CD8-positive, alpha-beta memory T cell (primary cell): ENCODE data around the gene GPD1L. TPM values are rescaled to one million over a fixed set of nuclear protein-coding genes. Genes with fewer than 3 reads are reported as not detected.

Experiments used
- CTCF ChIA-PET: fragments of 350-600 bp; sonication (Branson Sonifier 250); formaldehyde crosslinking; loops from one replicate; lab custom pipeline; 2021; ENCODE audit warnings: antibody characterized with exemption; lab: Charles Lee
- POLR2A ChIA-PET: fragments of 350-600 bp; sonication (Branson Sonifier 250); formaldehyde crosslinking; loops from one replicate; lab custom pipeline; 2021; ENCODE audit warnings: antibody characterized with exemption; lab: Charles Lee
- DNase-seq, 5 donors: peaks; one replicate each; pipeline versions ENCODE4 v3.0.0 to v3.0.0-alpha.2; 2020 to 2022; ENCODE audit warnings: mixed read lengths in 1 of 5
- H3K27ac ChIP-seq: one replicate; pipeline ENCODE4 v1.7.0; 2013; ENCODE audit warnings: low read depth, mild to moderate bottlenecking, low read length, moderate library complexity
- H3K27me3 ChIP-seq: 2 replicates; pipeline ENCODE4 v1.7.0; 2013; ENCODE audit warnings: low read length, mild to moderate bottlenecking; ENCODE audit not compliant: insufficient read depth, poor library complexity, severe bottlenecking
- H3K36me3 ChIP-seq: 2 replicates; pipeline ENCODE4 v1.7.0; 2013; ENCODE audit warnings: mild to moderate bottlenecking, low read length, moderate library complexity; ENCODE audit not compliant: insufficient read depth
- H3K4me1 ChIP-seq: 2 replicates; pipeline ENCODE4 v1.7.0; 2013; ENCODE audit warnings: mild to moderate bottlenecking, low read length, moderate library complexity; ENCODE audit not compliant: insufficient read depth
- H3K4me3 ChIP-seq: 2 replicates; pipeline ENCODE4 v1.7.0; 2013; ENCODE audit warnings: mild to moderate bottlenecking, low read length
- H3K9me3 ChIP-seq: 2 replicates; pipeline ENCODE4 v1.7.0; 2013; ENCODE audit warnings: mild to moderate bottlenecking, low read length
- H3K27ac Mint-ChIP-seq, 8 donors: one replicate each; pipeline ENCODE4 v1.8.0; 2020 to 2021; ENCODE audit warnings: mixed read lengths in 8 of 8, mild to moderate bottlenecking in 6 of 8, inconsistent platforms in 3 of 8, moderate library complexity in 3 of 8
- H3K27me3 Mint-ChIP-seq, 2 donors: one replicate each; pipeline ENCODE4 v1.8.0; 2020 to 2021; ENCODE audit warnings: mixed read lengths in 2 of 2, mild to moderate bottlenecking in 1 of 2, moderate library complexity in 1 of 2
- H3K36me3 Mint-ChIP-seq, 3 donors: one replicate each; pipeline ENCODE4 v1.8.0; 2020 to 2021; ENCODE audit warnings: mixed read lengths in 3 of 3, inconsistent platforms in 1 of 3, mild to moderate bottlenecking in 1 of 3
- H3K4me1 Mint-ChIP-seq, 3 donors: one replicate each; pipeline ENCODE4 v1.8.0; 2020 to 2021; ENCODE audit warnings: mixed read lengths in 3 of 3, inconsistent platforms in 1 of 3, mild to moderate bottlenecking in 1 of 3
- H3K4me3 Mint-ChIP-seq, 7 donors: one replicate each; pipeline ENCODE4 v1.8.0; 2020 to 2021; ENCODE audit warnings: mixed read lengths in 7 of 7, mild to moderate bottlenecking in 6 of 7, moderate library complexity in 4 of 7, inconsistent platforms in 2 of 7
- H3K9me3 Mint-ChIP-seq, 5 donors: one replicate each; pipeline ENCODE4 v1.8.0; 2020 to 2022; ENCODE audit warnings: mixed read lengths in 5 of 5, mild to moderate bottlenecking in 3 of 5, moderate library complexity in 2 of 5, inconsistent platforms in 1 of 5
- polyA plus RNA-seq: library from polyadenylated mRNA; unstranded; fragments of 300-500 nt; fragmentation: Illumina TruSeq; gene quantifications from one replicate; pipeline ENCODE4 v1.2.3, GENCODE V29; 2021
- total RNA-seq, 2 experiments: library from RNA; stranded (reverse); gene quantifications; one replicate each; pipeline ENCODE4 v1.2.3, GENCODE V29; 2021

GPD1L gene
- total and polyA plus RNA-seq, 3 experiments from 2014 or later, result 13.9 to 20.9 (median 16.1) TPM

GRCh38 chr3:32176989-32177701 lies 70.7 kb downstream of the GPD1L start:
- DNase-seq, result peak; percentile 17 to 65 (median 34)
- no peaks in the 10 kb centered on the region for H3K36me3 ChIP-seq
- H3K9me3 ChIP-seq, result no peaks in the 10 kb centered on the region
- H3K27ac ChIP-seq, result no peak overlapping the region
- H3K4me3 ChIP-seq, result no peak overlapping the region
- H3K4me1 ChIP-seq, result peaks cover 5% of the 10 kb centered on the region
- Mint-ChIP-seq H3K27me3 (peaks cover 7 to 10% of the 10 kb centered on the region in 2 donors), H3K27ac (peak overlapping the region in 1 of 8 donors; percentile 72), H3K4me1 (peaks cover 6 to 13% (median 10%) of the 10 kb centered on the region in 3 donors), H3K9me3 (peaks cover 2 to 4% (median 4%) of the 10 kb centered on the region in 5 donors), H3K36me3 (peaks cover 5% of the 10 kb centered on the region in 3 donors), H3K4me3 (peak overlapping the region in 4 of 7 donors; percentile 31 to 54 (median 37))
- ChIA-PET POLR2A (no interaction called here), CTCF (interaction anchor here (0.7 to 2.9 kb wide), 21 partner anchors 9 to 291 kb away, joined by 3 to 14 read pairs (median 4); no protein-coding TSS in a partner anchor)
- H3K27me3 ChIP-seq, result no peaks in the 10 kb centered on the region

GRCh38 chr3:32177702-32178198 lies 71.3 kb downstream of the GPD1L start:
- Histone ChIP-seq H3K27ac (no peak overlapping the region), H3K4me3 (no peak overlapping the region), H3K27me3 (no peaks in the 10 kb centered on the region), H3K36me3 (no peaks in the 10 kb centered on the region), H3K9me3 (no peaks in the 10 kb centered on the region), H3K4me1 (peaks cover 5% of the 10 kb centered on the region)
- H3K9me3 Mint-ChIP-seq, result peaks cover 0 to 2% (median 0%) of the 10 kb centered on the region in 5 donors
- DNase-seq, result peak in 4 of 5 donors; percentile 6 to 54 (median 16)
- peaks cover 6 to 13% (median 10%) of the 10 kb centered on the region in 3 donors for H3K4me1 Mint-ChIP-seq
- H3K27me3 Mint-ChIP-seq, result peaks cover 7 to 12% of the 10 kb centered on the region in 2 donors
- peak overlapping the region in 4 of 7 donors; percentile 23 to 54 (median 33) for H3K4me3 Mint-ChIP-seq
- peak overlapping the region in 1 of 8 donors; percentile 76 for H3K27ac Mint-ChIP-seq
- peaks cover 0 to 1% (median 0%) of the 10 kb centered on the region in 3 donors for H3K36me3 Mint-ChIP-seq
- POLR2A ChIA-PET, result no interaction called here
- CTCF ChIA-PET, result interaction anchor here (0.7 to 2.9 kb wide), 17 partner anchors 9 to 290 kb away, joined by 3 to 14 read pairs (median 4); no protein-coding TSS in a partner anchor

DNA sequence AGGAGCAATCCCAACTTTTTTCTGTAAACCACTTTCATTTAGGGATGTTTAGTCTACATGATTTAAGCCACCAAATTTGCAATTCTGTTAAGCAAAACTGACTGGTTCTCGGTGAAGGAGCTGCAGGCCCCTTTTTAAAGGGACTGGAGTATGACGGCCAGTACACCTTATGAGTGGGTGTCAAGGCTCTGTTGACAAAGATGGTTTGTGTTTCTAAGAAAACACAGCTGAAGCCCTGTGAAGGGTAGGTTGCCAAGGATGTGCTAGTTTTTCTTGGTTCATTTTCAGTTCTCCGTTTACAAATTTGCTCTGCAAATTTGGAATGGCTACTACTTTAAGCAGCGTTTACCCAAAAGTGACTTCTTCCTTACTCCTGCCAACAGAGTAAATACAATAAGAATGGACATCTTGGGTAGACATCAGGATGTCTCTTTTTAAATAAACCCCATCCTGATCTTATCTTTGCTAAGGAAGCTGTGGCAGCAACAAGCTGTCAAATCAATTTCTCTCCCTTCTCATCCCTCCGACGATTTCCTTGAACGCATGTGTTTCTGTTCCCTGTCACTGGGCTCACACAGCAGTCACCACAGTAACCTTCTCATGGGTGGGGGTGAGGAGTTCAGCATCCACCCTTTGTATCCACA lies 73.8 kb downstream of the GPD1L start:
- no peaks in the 10 kb centered on the region for H3K27me3 ChIP-seq
- ChIA-PET POLR2A (no interaction called here), CTCF (no interaction called here)
- H3K4me3 ChIP-seq, result no peak overlapping the region
- Mint-ChIP-seq H3K27me3 (peaks cover 7 to 28% of the 10 kb centered on the region in 2 donors), H3K4me3 (no peak overlapping the region), H3K9me3 (no peaks in the 10 kb centered on the region), H3K36me3 (no peaks in the 10 kb centered on the region), H3K4me1 (peaks cover 6 to 13% (median 10%) of the 10 kb centered on the region in 3 donors), H3K27ac (no peak overlapping the region)
- no peak overlapping the region for H3K27ac ChIP-seq
- no peaks in the 10 kb centered on the region for H3K36me3 ChIP-seq
- H3K9me3 ChIP-seq, result no peaks in the 10 kb centered on the region
- peaks cover 5% of the 10 kb centered on the region for H3K4me1 ChIP-seq
- no peak for DNase-seq

GRCh38 chr3:32181365-32181764 lies 74.9 kb downstream of the GPD1L start:
- POLR2A ChIA-PET, result no interaction called here
- Mint-ChIP-seq H3K4me3 (no peak overlapping the region), H3K4me1 (peaks cover 6 to 13% (median 10%) of the 10 kb centered on the region in 3 donors), H3K27ac (no peak overlapping the region), H3K9me3 (no peaks in the 10 kb centered on the region), H3K27me3 (peaks cover 6 to 39% of the 10 kb centered on the region in 2 donors), H3K36me3 (no peaks in the 10 kb centered on the region)
- peaks cover 5% of the 10 kb centered on the region for H3K4me1 ChIP-seq
- H3K36me3 ChIP-seq, result no peaks in the 10 kb centered on the region
- H3K27me3 ChIP-seq, result no peaks in the 10 kb centered on the region
- no peaks in the 10 kb centered on the region for H3K9me3 ChIP-seq
- H3K27ac ChIP-seq, result no peak overlapping the region
- no peak for DNase-seq
- H3K4me3 ChIP-seq, result no peak overlapping the region
- CTCF ChIA-PET, result no interaction called here

DNA sequence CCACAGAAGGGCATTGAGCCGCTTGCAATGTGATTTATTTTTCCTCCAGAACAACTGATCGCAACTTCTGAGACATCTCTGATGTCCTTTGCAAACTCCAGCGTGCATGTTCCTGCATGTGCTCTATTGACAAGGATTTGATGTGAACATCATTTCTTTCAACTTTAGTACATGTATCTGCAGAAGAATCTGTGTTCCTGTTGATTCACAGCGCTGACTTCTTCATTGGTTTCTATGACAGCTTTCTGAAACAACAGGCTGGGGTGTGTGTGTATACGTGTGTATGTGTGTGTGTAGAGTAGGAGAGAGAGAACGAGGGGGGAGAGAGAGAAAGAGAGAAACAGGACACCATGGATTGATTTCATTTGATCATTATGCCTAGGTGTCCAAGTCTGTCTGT lies 75.4 kb downstream of the GPD1L start:
- no peak for DNase-seq
- Mint-ChIP-seq H3K9me3 (no peaks in the 10 kb centered on the region), H3K4me3 (peak overlapping the region in 1 of 7 donors; percentile 4), H3K27ac (peak overlapping the region in 1 of 8 donors; percentile 7), H3K4me1 (peaks cover 6 to 13% (median 8%) of the 10 kb centered on the region in 3 donors), H3K36me3 (no peaks in the 10 kb centered on the region), H3K27me3 (peaks cover 8 to 42% of the 10 kb centered on the region in 2 donors)
- H3K9me3 ChIP-seq, result no peaks in the 10 kb centered on the region
- CTCF ChIA-PET, result no interaction called here
- POLR2A ChIA-PET, result no interaction called here
- no peak overlapping the region for H3K27ac ChIP-seq
- peaks cover 5% of the 10 kb centered on the region for H3K4me1 ChIP-seq
- H3K4me3 ChIP-seq, result no peak overlapping the region
- H3K36me3 ChIP-seq, result no peaks in the 10 kb centered on the region
- H3K27me3 ChIP-seq, result no peaks in the 10 kb centered on the region

GRCh38 chr3:32184187-32184730 lies 77.8 kb downstream of the GPD1L start:
- CTCF ChIA-PET, result no interaction called here
- peaks cover 10 to 57% of the 10 kb centered on the region in 2 donors for H3K27me3 Mint-ChIP-seq
- POLR2A ChIA-PET, result no interaction called here

DNA sequence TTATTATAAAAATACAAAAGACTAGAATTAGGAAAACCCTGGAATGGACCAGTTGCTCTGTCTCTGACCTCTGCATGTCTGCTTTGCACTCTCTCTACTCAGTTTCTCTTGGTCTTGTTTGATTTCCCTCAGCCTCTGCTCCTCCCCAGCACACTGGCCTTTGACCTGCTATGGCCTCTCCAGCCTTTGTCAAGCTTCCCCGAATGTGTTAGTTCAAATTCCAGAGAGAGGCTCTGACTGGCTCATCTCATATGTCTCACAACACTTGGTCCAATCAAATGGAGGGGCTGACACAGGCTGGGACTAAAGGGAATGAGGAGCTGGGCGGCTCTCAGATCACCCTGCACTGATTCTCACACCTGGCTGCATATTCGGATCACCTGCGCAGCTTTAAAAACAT lies 79.7 kb downstream of the GPD1L start:
- no peaks in the 10 kb centered on the region for H3K36me3 ChIP-seq

More at GRCh38 chr3:32184187-32184730, 77.8 kb downstream of the GPD1L start:
- Mint-ChIP-seq H3K9me3 (no peaks in the 10 kb centered on the region), H3K4me3 (no peak overlapping the region), H3K27ac (no peak overlapping the region), H3K4me1 (no peaks in the 10 kb centered on the region), H3K36me3 (no peaks in the 10 kb centered on the region)
- Histone ChIP-seq H3K4me1 (no peaks in the 10 kb centered on the region), H3K9me3 (no peaks in the 10 kb centered on the region), H3K4me3 (no peak overlapping the region), H3K27ac (no peak overlapping the region), H3K27me3 (no peaks in the 10 kb centered on the region), H3K36me3 (no peaks in the 10 kb centered on the region)
- DNase-seq, result no peak

More for the DNA sequence above, 79.7 kb downstream of the GPD1L start:
- POLR2A ChIA-PET, result no interaction called here
- Mint-ChIP-seq H3K4me3 (no peak overlapping the region), H3K27me3 (peaks cover 13 to 62% of the 10 kb centered on the region in 2 donors), H3K4me1 (no peaks in the 10 kb centered on the region), H3K27ac (no peak overlapping the region), H3K9me3 (no peaks in the 10 kb centered on the region), H3K36me3 (no peaks in the 10 kb centered on the region)
- H3K4me3 ChIP-seq, result no peak overlapping the region
- no peak overlapping the region for H3K27ac ChIP-seq
- no peak for DNase-seq
- H3K4me1 ChIP-seq, result no peaks in the 10 kb centered on the region
- no peaks in the 10 kb centered on the region for H3K9me3 ChIP-seq
- H3K27me3 ChIP-seq, result no peaks in the 10 kb centered on the region
- CTCF ChIA-PET, result no interaction called here
